ENCODE data around the gene METTL9. TPM values are rescaled to one million over a fixed set of nuclear protein-coding genes. Genes with fewer than 3 reads are reported as not detected.

METTL9 gene
- total RNA-seq, 2 experiments from 2014 or later: 116 to 122 TPM

- peak overlapping the region; percentile 20 for H3K27ac Mint-ChIP-seq
- no peaks in the 10 kb centered on the region for H3K9me3 Mint-ChIP-seq
- ChIA-PET CTCF (interaction anchor here (0.6 to 1.2 kb wide), 3 partner anchors 58 to 66 kb away, joined by 3 to 5 read pairs (median 4); no protein-coding TSS in a partner anchor), POLR2A (interaction anchor here (0.7 kb wide), 1 partner anchor 1860 kb away, joined by 4 read pairs; no protein-coding TSS in a partner anchor)
- intact Hi-C loops (cut with micrococcal nuclease): no loop called here
- no peaks in the 10 kb centered on the region for H3K27me3 Mint-ChIP-seq
- ATAC-seq (no peak), DNase-seq (no peak)
- no peak for TF ChIP-seq CTCF (IDR thresholded peaks at IDR 0.05)
- no peak overlapping the region for H3K4me3 Mint-ChIP-seq
- peaks cover 56% of the 10 kb centered on the region for H3K4me1 Mint-ChIP-seq (ENCODE audit: low read depth)
- peaks cover 15% of the 10 kb centered on the region for H3K36me3 Mint-ChIP-seq (ENCODE audit: low read depth)
These were observed 51.1 kb downstream of the METTL9 start for GRCh38 chr16:21650521-21650920.

GRCh38 chr16:21651515-21651914, 52.1 kb downstream of the METTL9 start:
- Mint-ChIP-seq H3K27ac (no peak overlapping the region), H3K4me3 (no peak overlapping the region), H3K36me3 (ENCODE audit: low read depth) (peaks cover 20% of the 10 kb centered on the region), H3K4me1 (ENCODE audit: low read depth) (peaks cover 51% of the 10 kb centered on the region), H3K9me3 (no peaks in the 10 kb centered on the region), H3K27me3 (no peaks in the 10 kb centered on the region)
- no peak for DNase-seq
- ChIA-PET CTCF (interaction anchor here (1.0 to 1.2 kb wide), 3 partner anchors 12 to 67 kb away, joined by 3 to 5 read pairs (median 4); no protein-coding TSS in a partner anchor), POLR2A (interaction anchor here (0.7 kb wide), 1 partner anchor 1859 kb away, joined by 4 read pairs; no protein-coding TSS in a partner anchor)
- no peak for TF ChIP-seq CTCF (IDR thresholded peaks at IDR 0.05)
- intact Hi-C loops (cut with micrococcal nuclease): no loop called here
- ATAC-seq: no peak

GRCh38 chr16:21652453-21652852, 53.1 kb downstream of the METTL9 start, which contains the start of gene IGSF6:
Gene IGSF6, minus strand, starts transcription at chr16:21652608. Its CDS starts 10 bp downstream, at chr16:21652598.
- ChIA-PET CTCF (interaction anchor here (1.0 to 1.3 kb wide), 2 partner anchors 10 to 13 kb away, joined by 3 read pairs; no protein-coding TSS in a partner anchor), POLR2A (no interaction called here)
- Mint-ChIP-seq H3K27ac (peak within 1 kb of the TSS; percentile 25), H3K4me1 (ENCODE audit: low read depth) (peaks cover 52% of the 10 kb centered on the region), H3K27me3 (no peaks in the 10 kb centered on the region), H3K9me3 (no peaks in the 10 kb centered on the region), H3K4me3 (no peak within 1 kb of the TSS), H3K36me3 (ENCODE audit: low read depth) (peaks cover 19% of the 10 kb centered on the region)
- no peak for DNase-seq
- intact Hi-C loops (cut with micrococcal nuclease): no loop called here
- no peak for TF ChIP-seq CTCF (IDR thresholded peaks at IDR 0.05)
- no peak for ATAC-seq

GRCh38 chr16:21653571-21653970, 54.2 kb downstream of the METTL9 start:
- CTCF ChIA-PET: interaction anchor here (1.3 to 5.5 kb wide), 2 partner anchors 11 to 52 kb away, joined by 3 to 133 read pairs; no protein-coding TSS in a partner anchor
- H3K4me3 Mint-ChIP-seq: no peak overlapping the region
- peaks cover 19% of the 10 kb centered on the region for H3K36me3 Mint-ChIP-seq (ENCODE audit: low read depth)
- no peak overlapping the region for H3K27ac Mint-ChIP-seq
- ATAC-seq (peak; percentile 42), DNase-seq (no peak)
- H3K9me3 Mint-ChIP-seq: no peaks in the 10 kb centered on the region
- POLR2A ChIA-PET: interaction anchor here (1.0 kb wide), 1 partner anchor 12 kb away, joined by 3 read pairs; no protein-coding TSS in a partner anchor
- no peak for TF ChIP-seq CTCF (IDR thresholded peaks at IDR 0.05)
- peaks cover 49% of the 10 kb centered on the region for H3K4me1 Mint-ChIP-seq (ENCODE audit: low read depth)
- no peaks in the 10 kb centered on the region for H3K27me3 Mint-ChIP-seq
- intact Hi-C loops (cut with micrococcal nuclease): no loop called here

GRCh38 chr16:21654466-21654865, 55.1 kb downstream of the METTL9 start:
- ATAC-seq (no peak), DNase-seq (no peak)
- no peak for TF ChIP-seq CTCF (IDR thresholded peaks at IDR 0.05)
- Mint-ChIP-seq H3K4me1 (ENCODE audit: low read depth) (peaks cover 45% of the 10 kb centered on the region), H3K27me3 (no peaks in the 10 kb centered on the region), H3K9me3 (no peaks in the 10 kb centered on the region), H3K4me3 (no peak overlapping the region), H3K36me3 (ENCODE audit: low read depth) (peaks cover 19% of the 10 kb centered on the region), H3K27ac (peak overlapping the region; percentile 24)
- POLR2A ChIA-PET: interaction anchor here (0.7 to 1.2 kb wide), 3 partner anchors 9 to 11 kb away, joined by 3 read pairs; no protein-coding TSS in a partner anchor
- CTCF ChIA-PET: interaction anchor here (5.5 kb wide), 1 partner anchor 51 kb away, joined by 133 read pairs; no protein-coding TSS in a partner anchor
- intact Hi-C loops (cut with micrococcal nuclease): no loop called here
